A673 (cell line): ENCODE measurements around the gene TIMM10B. TPM values are rescaled to one million over a fixed set of nuclear protein-coding genes. Genes with fewer than 3 reads are reported as not detected.

Experiments
- BruUV-seq: library from RNA; stranded (reverse); fragments of 400-500 nt; replicated peaks from 2 replicates; lab custom pipeline; 2021; lab: Mats Ljungman, UMichigan
- CTCF ChIA-PET: fragments of 300-600 bp; sonication (Branson Sonifier 250); formaldehyde crosslinking; loops from one replicate; lab custom pipeline; 2022; ENCODE audit warnings: antibody characterized with exemption; lab: Charles Lee
- POLR2A ChIA-PET: fragments of 300-600 bp; sonication (Branson Sonifier 250); formaldehyde crosslinking; loops from one replicate; lab custom pipeline; 2022; ENCODE audit warnings: antibody characterized with exemption; ENCODE audit not compliant: low non-redundant PET; lab: Charles Lee
- DNase-seq: peaks from one replicate; pipeline ENCODE4 v3.0.0-alpha.2; 2015; ENCODE audit warnings: low spot score
- H3K27ac ChIP-seq: fragments of 200-600 bp; sonication (generic); 2 replicates; pipeline ENCODE4 v1.5.1; 2016; ENCODE audit warnings: mixed run types, low read depth, mild to moderate bottlenecking, mixed read lengths, antibody characterized with exemption, low read length; ENCODE audit not compliant: poor library complexity, severe bottlenecking
- H3K27me3 ChIP-seq: fragments of 200-600 bp; sonication (generic); replicated peaks from 2 replicates; pipeline ENCODE4 v1.6.1; 2017; ENCODE audit warnings: mixed run types, low read depth, mild to moderate bottlenecking, mixed read lengths, antibody characterized with exemption, low read length; ENCODE audit not compliant: insufficient read depth, poor library complexity
- H3K36me3 ChIP-seq: fragments of 200-600 bp; sonication (generic); 2 replicates; pipeline ENCODE4 v1.6.1; 2016; ENCODE audit warnings: mixed run types, mild to moderate bottlenecking, mixed read lengths, antibody characterized with exemption, low read length; ENCODE audit not compliant: insufficient read depth, poor library complexity, severe bottlenecking
- H3K4me1 ChIP-seq: fragments of 200-600 bp; sonication (generic); 2 replicates; pipeline ENCODE4 v1.6.1; 2017; ENCODE audit warnings: mixed run types, mild to moderate bottlenecking, mixed read lengths, antibody characterized with exemption, low read length; ENCODE audit not compliant: insufficient read depth, poor library complexity, severe bottlenecking
- H3K4me3 ChIP-seq: fragments of 200-600 bp; sonication (generic); 2 replicates; pipeline ENCODE4 v1.5.1; 2016; ENCODE audit warnings: low read depth, mixed run types, mild to moderate bottlenecking, mixed read lengths, low read length; ENCODE audit not compliant: poor library complexity, severe bottlenecking
- H3K9me3 ChIP-seq: fragments of 200-600 bp; sonication (generic); 2 replicates; pipeline ENCODE4 v1.6.1; 2016; ENCODE audit warnings: mixed run types, low read depth, mild to moderate bottlenecking, mixed read lengths, antibody characterized with exemption, low read length; ENCODE audit not compliant: poor library complexity, severe bottlenecking
- CTCF ChIP-seq: fragments of 300-800, 200-600 bp; sonication (generic); conservative IDR thresholded peaks from 2 replicates; pipeline ENCODE4 v1.5.1; 2017; ENCODE audit warnings: low read depth, mild to moderate bottlenecking, antibody characterized with exemption, low read length, moderate library complexity, mixed read lengths
- EZH2 ChIP-seq: fragments of 200-600 bp; sonication (generic); IDR thresholded peaks from 2 replicates; pipeline ENCODE4 v1.6.1; 2017; ENCODE audit warnings: borderline replicate concordance, low read depth, mild to moderate bottlenecking, mixed read lengths, antibody characterized with exemption, low read length; ENCODE audit not compliant: poor library complexity, severe bottlenecking
- intact Hi-C: fragments of 100-400 bp; cut with micrococcal nuclease; formaldehyde crosslinking; loops from one replicate; pipeline ENCODE4 v1.10.0; 2022; ENCODE audit not compliant: unreplicated experiment
- total RNA-seq: library from RNA; stranded (reverse); gene quantifications from 2 replicates; pipeline ENCODE4 v1.2.3, GENCODE V29; 2021

Gene TIMM10B
- total RNA-seq, 1 experiment from 2014 or later = 40.3 TPM

DNA sequence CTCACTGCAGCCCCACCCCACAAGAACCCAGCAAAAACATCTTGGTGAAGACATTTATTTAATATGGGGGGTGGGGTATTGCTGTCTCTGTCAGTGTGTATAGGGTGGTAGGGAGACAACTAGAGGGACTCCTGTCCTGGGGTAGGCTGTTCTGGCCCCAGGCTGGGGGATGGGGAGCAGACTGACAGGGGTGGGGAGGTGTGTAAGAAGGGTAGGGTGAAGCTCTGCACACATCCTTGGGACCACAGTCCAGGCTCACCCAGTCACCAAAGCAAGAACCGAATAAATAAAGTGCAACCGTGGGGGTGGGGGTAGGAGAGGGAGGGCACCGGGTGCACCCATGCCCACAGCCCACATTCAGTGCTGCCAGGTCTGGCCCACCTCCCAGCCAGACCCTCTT lies 32.7 kb upstream of the TIMM10B start:
- CTCF ChIA-PET = no interaction called here
- no peak for TF ChIP-seq EZH2
- no peak for TF ChIP-seq CTCF
- H3K9me3 ChIP-seq = no peaks in the 10 kb centered on the region
- H3K4me3 ChIP-seq = no peak overlapping the region
- POLR2A ChIA-PET = no interaction called here
- H3K36me3 ChIP-seq = peaks cover 27% of the 10 kb centered on the region
- no peaks in the 10 kb centered on the region for H3K4me1 ChIP-seq
- no peak overlapping the region for H3K27ac ChIP-seq
- no TSS peak for BruUV-seq
- DNase-seq = no peak
- intact Hi-C loops = no loop called here
- H3K27me3 ChIP-seq = no peaks in the 10 kb centered on the region

GRCh38 chr11:6452219-6452618 lies 29.1 kb upstream of the TIMM10B start:
- no TSS peak for BruUV-seq

DNA sequence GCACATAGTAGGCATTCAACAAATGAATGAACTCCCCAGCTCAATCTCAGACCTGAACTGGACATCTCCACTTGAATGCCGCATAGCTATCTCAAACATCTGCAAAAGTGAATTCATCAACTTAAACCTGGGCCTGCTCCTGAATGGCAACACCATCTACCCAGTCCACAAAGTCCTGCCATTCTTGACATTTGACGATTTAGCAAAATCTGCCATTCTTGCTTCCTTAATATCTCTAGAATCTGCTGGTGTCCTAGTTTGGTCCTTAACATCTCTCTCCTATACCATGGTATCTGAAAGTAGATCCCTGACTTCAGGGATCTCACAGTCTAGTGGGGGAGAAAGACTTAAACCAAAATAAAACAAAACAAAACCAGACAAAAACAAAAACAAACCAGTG lies 28.1 kb upstream of the TIMM10B start:
- CTCF ChIA-PET = no interaction called here

More at GRCh38 chr11:6452219-6452618, 29.1 kb upstream of the TIMM10B start:
- H3K36me3 ChIP-seq = peaks cover 49% of the 10 kb centered on the region
- no peaks in the 10 kb centered on the region for H3K27me3 ChIP-seq
- TF ChIP-seq CTCF = no peak
- no peak for TF ChIP-seq EZH2
- intact Hi-C loops = no loop called here
- H3K27ac ChIP-seq = no peak overlapping the region
- H3K4me1 ChIP-seq = no peaks in the 10 kb centered on the region
- H3K9me3 ChIP-seq = no peaks in the 10 kb centered on the region
- DNase-seq = no peak
- H3K4me3 ChIP-seq = no peak overlapping the region
- POLR2A ChIA-PET = interaction anchor here (0.7 kb wide), 1 partner anchor 73 kb away, joined by 3 read pairs; no protein-coding TSS in a partner anchor
- CTCF ChIA-PET = interaction anchor here (1.2 kb wide), 1 partner anchor 9 kb away, joined by 4 read pairs; no protein-coding TSS in a partner anchor

More for the DNA sequence above, 28.1 kb upstream of the TIMM10B start:
- H3K9me3 ChIP-seq = no peaks in the 10 kb centered on the region
- peaks cover 53% of the 10 kb centered on the region for H3K36me3 ChIP-seq
- H3K4me3 ChIP-seq = no peak overlapping the region
- H3K27ac ChIP-seq = no peak overlapping the region
- intact Hi-C loops = no loop called here
- H3K4me1 ChIP-seq = no peaks in the 10 kb centered on the region
- DNase-seq = no peak
- H3K27me3 ChIP-seq = no peaks in the 10 kb centered on the region
- POLR2A ChIA-PET = no interaction called here
- no peak for TF ChIP-seq EZH2
- no peak for TF ChIP-seq CTCF
- BruUV-seq = no TSS peak
